Measurements from ENCODE around the gene WTIP.
"Not testable (repeated sequence)": the region's sequence is repeated elsewhere in the genome, so short reads cannot be mapped to it uniquely, and the experiment has no call there.

Gene WTIP

DNA sequence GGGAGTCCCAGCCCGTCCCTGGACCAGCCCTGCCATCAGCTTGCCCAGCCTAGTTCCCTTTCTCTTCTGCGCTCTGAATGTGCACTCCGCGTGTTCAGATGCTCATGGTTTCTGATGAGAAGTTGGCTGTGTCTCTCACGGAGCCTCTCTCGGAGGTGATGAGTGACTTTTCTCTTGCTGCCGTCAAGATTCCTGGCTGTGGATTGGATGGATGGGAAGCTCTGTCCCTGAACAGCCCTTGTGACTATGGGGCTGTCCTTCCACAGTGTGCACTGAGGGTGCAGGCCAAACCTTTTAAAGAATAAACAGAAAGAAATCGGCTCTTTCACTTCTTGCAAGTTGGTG, 24.4 kb downstream of the WTIP start:
- H3K27ac ChIP-seq: no peak overlapping the region
- H3K4me1 ChIP-seq: peaks cover 3% of the 10 kb centered on the region
- no peak overlapping the region for H3K4me2 ChIP-seq (ENCODE audit: low read length)
- no peaks in the 10 kb centered on the region for H3K79me2 ChIP-seq
- no peak for TF ChIP-seq CTCF (IDR thresholded peaks at IDR 0.05)
- H3K27me3 ChIP-seq (ENCODE audit: control insufficient read depth, insufficient read depth, low read length): no peaks in the 10 kb centered on the region
- H3K36me3 ChIP-seq (ENCODE audit: control insufficient read depth, insufficient read depth, low read length): no peaks in the 10 kb centered on the region
- no peak overlapping the region for H2AFZ ChIP-seq
- no peaks in the 10 kb centered on the region for H3K9me3 ChIP-seq (ENCODE audit: control insufficient read depth, low read length)
- H3K4me3 ChIP-seq (ENCODE audit: low read depth, low read length): no peak overlapping the region
- H3K9ac ChIP-seq: no peak overlapping the region

DNA sequence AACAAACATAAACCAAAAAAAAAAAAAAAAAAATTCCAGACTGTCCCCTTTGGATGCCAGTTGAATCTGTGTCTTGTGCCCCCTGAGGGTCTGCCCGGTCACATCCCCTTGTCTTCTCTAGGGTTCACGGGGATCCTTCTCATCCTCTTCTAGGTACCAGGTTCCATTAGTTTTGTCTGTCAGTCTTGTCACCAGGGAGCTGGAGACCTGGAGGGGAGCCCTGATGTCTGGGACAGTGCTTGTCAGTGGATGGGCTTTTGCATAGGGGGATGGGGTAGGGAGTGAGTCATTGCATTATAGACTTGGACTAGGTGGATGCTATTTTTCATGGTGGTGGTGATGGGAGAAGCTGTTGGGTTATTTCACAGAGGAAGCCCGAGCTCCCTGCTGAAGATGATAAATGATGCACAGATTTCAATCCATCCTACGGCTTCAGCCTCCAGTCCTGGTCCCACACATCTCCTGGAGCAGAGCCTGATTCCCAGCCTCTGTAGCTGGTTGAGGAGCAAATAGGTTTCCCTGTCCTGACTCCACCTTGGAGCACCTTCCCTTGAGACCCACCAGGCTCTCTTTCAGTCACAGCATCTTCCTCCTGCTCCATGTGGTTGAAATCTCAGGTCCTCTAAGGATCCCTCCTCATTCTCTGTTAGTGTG, 26.0 kb downstream of the WTIP start:
- no peaks in the 10 kb centered on the region for H3K4me1 ChIP-seq
- no peaks in the 10 kb centered on the region for H3K9me3 ChIP-seq (ENCODE audit: control insufficient read depth, low read length)
- no peaks in the 10 kb centered on the region for H3K27me3 ChIP-seq (ENCODE audit: control insufficient read depth, insufficient read depth, low read length)
- H3K4me2 ChIP-seq (ENCODE audit: low read length): no peak overlapping the region
- H3K9ac ChIP-seq: no peak overlapping the region
- no peak overlapping the region for H3K4me3 ChIP-seq (ENCODE audit: low read depth, low read length)
- TF ChIP-seq CTCF (IDR thresholded peaks at IDR 0.05): no peak
- no peak overlapping the region for H2AFZ ChIP-seq
- H3K27ac ChIP-seq: no peak overlapping the region
- H3K79me2 ChIP-seq: no peaks in the 10 kb centered on the region
- no peaks in the 10 kb centered on the region for H3K36me3 ChIP-seq (ENCODE audit: control insufficient read depth, insufficient read depth, low read length)

DNA sequence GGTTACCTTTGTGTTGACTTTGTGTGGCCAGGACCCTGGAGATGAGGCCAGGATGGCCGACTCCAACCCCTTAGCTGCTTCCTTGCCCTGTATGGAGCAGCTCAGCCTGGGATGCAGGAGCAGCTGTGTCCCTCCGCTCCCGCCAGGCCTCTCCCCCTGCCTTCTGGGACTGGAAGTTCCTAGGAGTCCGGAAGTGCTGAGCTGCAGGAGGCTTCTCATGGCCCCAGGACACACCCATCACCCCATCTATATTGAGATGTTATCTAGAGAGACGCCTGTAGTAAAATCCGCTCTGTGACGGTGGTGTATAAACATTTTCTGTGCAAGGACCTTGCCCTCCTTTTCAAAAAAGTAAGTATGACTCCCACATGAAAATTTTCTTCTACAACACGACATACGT, 27.0 kb downstream of the WTIP start:
- Histone ChIP-seq H3K36me3 (ENCODE audit: control insufficient read depth, insufficient read depth, low read length) (no peaks in the 10 kb centered on the region), H3K4me2 (ENCODE audit: low read length) (no peak overlapping the region), H3K4me3 (ENCODE audit: low read depth, low read length) (no peak overlapping the region), H3K27me3 (ENCODE audit: control insufficient read depth, insufficient read depth, low read length) (no peaks in the 10 kb centered on the region), H3K27ac (no peak overlapping the region), H3K9me3 (ENCODE audit: control insufficient read depth, low read length) (no peaks in the 10 kb centered on the region), H3K9ac (no peak overlapping the region), H3K4me1 (no peaks in the 10 kb centered on the region), H3K79me2 (no peaks in the 10 kb centered on the region), H2AFZ (no peak overlapping the region)
- no peak for TF ChIP-seq CTCF (IDR thresholded peaks at IDR 0.05)

GRCh38 chr19:34510904-34511303, 29.3 kb downstream of the WTIP start:
- H3K27me3 ChIP-seq (ENCODE audit: control insufficient read depth, insufficient read depth, low read length); H3K9ac ChIP-seq; H3K4me2 ChIP-seq (ENCODE audit: low read length); H3K27ac ChIP-seq; H3K36me3 ChIP-seq (ENCODE audit: control insufficient read depth, insufficient read depth, low read length); H3K9me3 ChIP-seq (ENCODE audit: control insufficient read depth, low read length); H2AFZ ChIP-seq; H3K4me1 ChIP-seq; H3K79me2 ChIP-seq; H3K4me3 ChIP-seq (ENCODE audit: low read depth, low read length): not testable (repeated sequence)

DNA sequence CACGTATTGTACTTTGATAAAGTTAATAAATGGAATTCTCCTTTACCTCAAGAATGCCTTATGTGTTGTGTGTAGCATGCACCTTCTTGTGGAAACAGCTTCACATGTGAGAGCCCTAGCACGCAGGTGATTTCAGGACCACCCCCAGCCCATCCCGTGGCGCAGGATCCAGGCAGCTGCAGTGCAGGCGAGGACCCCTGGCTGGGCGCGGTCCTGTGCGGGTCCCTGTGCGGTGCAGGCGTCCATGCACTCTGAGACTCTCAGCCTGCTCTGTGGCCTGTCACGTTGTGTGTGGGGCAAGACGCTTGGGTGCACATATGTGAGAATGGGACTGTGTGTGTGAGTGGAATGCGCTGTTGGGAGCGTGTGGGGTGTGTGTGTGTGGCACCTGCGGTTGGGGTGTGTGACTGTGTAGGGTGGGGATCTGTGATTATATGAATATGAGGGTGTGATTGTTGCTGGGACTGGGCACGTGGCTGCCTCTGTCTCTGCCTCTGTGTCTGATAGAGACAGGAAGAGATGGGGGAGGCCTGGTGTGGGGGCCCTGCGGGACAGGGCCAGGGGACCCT, 30.8 kb downstream of the WTIP start:
- Histone ChIP-seq H3K4me2 (ENCODE audit: low read length) (no peak overlapping the region), H3K4me1 (no peaks in the 10 kb centered on the region), H3K36me3 (ENCODE audit: control insufficient read depth, insufficient read depth, low read length) (no peaks in the 10 kb centered on the region), H2AFZ (no peak overlapping the region), H3K27me3 (ENCODE audit: control insufficient read depth, insufficient read depth, low read length) (no peaks in the 10 kb centered on the region), H3K4me3 (ENCODE audit: low read depth, low read length) (no peak overlapping the region), H3K79me2 (no peaks in the 10 kb centered on the region), H3K9me3 (ENCODE audit: control insufficient read depth, low read length) (no peaks in the 10 kb centered on the region), H3K27ac (no peak overlapping the region), H3K9ac (no peak overlapping the region)
- no peak for TF ChIP-seq CTCF (IDR thresholded peaks at IDR 0.05)

All from parathyroid adenoma (tissue), 2 donors.